Right lobe of liver (tissue), 4 donors: Measurements from ENCODE around the gene ATXN10.

Experiments used
- POLR2A ChIP-seq: fragments of 450-650 bp; IDR thresholded peaks from one replicate; pipeline ENCODE4 v1.6.1; 2017; ENCODE audit warnings: antibody characterized with exemption, mild to moderate bottlenecking
- TF ChIP-seq, protein P1 (sequence below), 4 donors: fragments of 200-600 bp in 3 of 4; fragments of 450-650 bp in 1 of 4; IDR thresholded peaks; one replicate each; pipeline versions ENCODE4 v1.5.1 to v1.8.0; 2016 to 2022; ENCODE audit warnings: antibody characterized with exemption in 4 of 4, mild to moderate bottlenecking in 2 of 4
- donor health status: DM: no; HTN: no; CAD: no.
- donor health status: DM: no; HTN: no; CAD: no.
- donor health status: DM: no; HTN: yes; CAD: no.

DNA sequence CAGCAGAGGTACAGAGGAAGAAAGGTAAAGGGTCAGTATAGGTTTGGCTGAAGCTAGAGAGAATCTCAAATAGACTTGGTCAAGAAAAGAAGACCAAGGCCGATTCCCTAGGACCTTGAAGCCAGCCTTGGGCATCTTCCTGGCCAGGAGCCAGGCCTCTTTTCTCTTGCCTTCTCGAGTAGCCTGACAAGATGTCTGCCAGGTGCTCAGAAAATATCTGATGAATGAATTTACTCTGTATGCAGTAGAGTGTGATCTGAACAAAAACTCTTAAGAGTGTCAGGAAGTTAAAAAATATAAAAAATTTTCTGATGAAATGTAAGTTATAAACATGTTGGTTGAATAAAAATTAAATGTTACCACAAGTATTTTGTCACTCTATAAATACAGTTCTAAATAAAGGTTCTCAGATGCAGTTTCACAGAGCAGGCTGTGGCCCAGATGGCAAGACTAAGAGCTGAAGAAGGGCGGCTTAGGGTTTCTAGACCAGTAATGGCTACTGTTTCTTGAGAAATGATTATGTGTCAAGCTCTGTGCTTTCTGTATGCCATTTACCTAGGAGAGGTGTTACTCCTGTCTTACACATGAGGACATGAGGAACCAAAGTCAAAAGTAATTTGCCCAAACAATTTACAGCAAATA, 98.1 kb downstream of the ATXN10 start:
- TF ChIP-seq, protein P1, sequence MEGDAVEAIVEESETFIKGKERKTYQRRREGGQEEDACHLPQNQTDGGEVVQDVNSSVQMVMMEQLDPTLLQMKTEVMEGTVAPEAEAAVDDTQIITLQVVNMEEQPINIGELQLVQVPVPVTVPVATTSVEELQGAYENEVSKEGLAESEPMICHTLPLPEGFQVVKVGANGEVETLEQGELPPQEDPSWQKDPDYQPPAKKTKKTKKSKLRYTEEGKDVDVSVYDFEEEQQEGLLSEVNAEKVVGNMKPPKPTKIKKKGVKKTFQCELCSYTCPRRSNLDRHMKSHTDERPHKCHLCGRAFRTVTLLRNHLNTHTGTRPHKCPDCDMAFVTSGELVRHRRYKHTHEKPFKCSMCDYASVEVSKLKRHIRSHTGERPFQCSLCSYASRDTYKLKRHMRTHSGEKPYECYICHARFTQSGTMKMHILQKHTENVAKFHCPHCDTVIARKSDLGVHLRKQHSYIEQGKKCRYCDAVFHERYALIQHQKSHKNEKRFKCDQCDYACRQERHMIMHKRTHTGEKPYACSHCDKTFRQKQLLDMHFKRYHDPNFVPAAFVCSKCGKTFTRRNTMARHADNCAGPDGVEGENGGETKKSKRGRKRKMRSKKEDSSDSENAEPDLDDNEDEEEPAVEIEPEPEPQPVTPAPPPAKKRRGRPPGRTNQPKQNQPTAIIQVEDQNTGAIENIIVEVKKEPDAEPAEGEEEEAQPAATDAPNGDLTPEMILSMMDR (IDR thresholded peaks at IDR 0.05): no peak
- TF ChIP-seq POLR2A: no peak
